ENCODE results near the gene IGFBPL1. TPM values are rescaled to one million over a fixed set of nuclear protein-coding genes. Genes with fewer than 3 reads are reported as not detected.
A peak's percentile ranks its signal among the peaks of the same experiment; 100 is the strongest.

Gene IGFBPL1
- total and polyA plus RNA-seq, 2 of the 13 experiments (the other 11 are each of a cell fraction or from before 2014, with no cell fraction given), result 0.24 TPM; not detected in 1

- peak; percentile 45; the same call in 1 of the 2 replicates for TF ChIP-seq ARID4A (CRISPR knock-in tag; IDR thresholded peaks at IDR 0.05; ENCODE audit: borderline replicate concordance)
- TF ChIP-seq HDAC2 (CRISPR knock-in tag; IDR thresholded peaks at IDR 0.05), result peak; percentile 61; the same call in 1 of the 2 replicates
- TF ChIP-seq ZNF749 (CRISPR knock-in tag; IDR thresholded peaks at IDR 0.05; ENCODE audit: borderline replicate concordance), result no peak
- no peak for TF ChIP-seq SMARCC2 (IDR thresholded peaks at IDR 0.05)
- no peak for TF ChIP-seq FOXM1 (CRISPR knock-in tag; IDR thresholded peaks at IDR 0.05)
- TF ChIP-seq ZNF761 (CRISPR knock-in tag; conservative IDR thresholded peaks at IDR 0.05), result 0 out of 2 replicates have a peak, but pooled peaks have one; percentile 47
- TF ChIP-seq, protein P1, sequence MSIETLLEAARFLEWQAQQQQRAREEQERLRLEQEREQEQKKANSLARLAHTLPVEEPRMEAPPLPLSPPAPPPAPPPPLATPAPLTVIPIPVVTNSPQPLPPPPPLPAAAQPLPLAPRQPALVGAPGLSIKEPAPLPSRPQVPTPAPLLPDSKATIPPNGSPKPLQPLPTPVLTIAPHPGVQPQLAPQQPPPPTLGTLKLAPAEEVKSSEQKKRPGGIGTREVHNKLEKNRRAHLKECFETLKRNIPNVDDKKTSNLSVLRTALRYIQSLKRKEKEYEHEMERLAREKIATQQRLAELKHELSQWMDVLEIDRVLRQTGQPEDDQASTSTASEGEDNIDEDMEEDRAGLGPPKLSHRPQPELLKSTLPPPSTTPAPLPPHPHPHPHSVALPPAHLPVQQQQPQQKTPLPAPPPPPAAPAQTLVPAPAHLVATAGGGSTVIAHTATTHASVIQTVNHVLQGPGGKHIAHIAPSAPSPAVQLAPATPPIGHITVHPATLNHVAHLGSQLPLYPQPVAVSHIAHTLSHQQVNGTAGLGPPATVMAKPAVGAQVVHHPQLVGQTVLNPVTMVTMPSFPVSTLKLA (IDR thresholded peaks at IDR 0.05), result peak; percentile 36; the same call in 1 of the 2 replicates
- peak in 1 of 2 experiments; percentile 57; a peak in 1 of 4 replicates for TF ChIP-seq KLF16 (CRISPR knock-in tag; IDR thresholded peaks at IDR 0.05)
- no peak for TF ChIP-seq TIGD3 (CRISPR knock-in tag; IDR thresholded peaks at IDR 0.05; ENCODE audit: borderline replicate concordance)
- TF ChIP-seq RAD21 (CRISPR knock-in tag; IDR thresholded peaks at IDR 0.05), result no peak
- TF ChIP-seq MTF2 (CRISPR knock-in tag; IDR thresholded peaks at IDR 0.05; ENCODE audit: borderline replicate concordance), result 0 out of 2 replicates have a peak, but pooled peaks have one; percentile 38
- TF ChIP-seq FOXK1 (CRISPR knock-in tag; IDR thresholded peaks at IDR 0.05; ENCODE audit: borderline replicate concordance, low read depth), result peak; percentile 59; the same call in 1 of the 2 replicates
- TF ChIP-seq ZNF441 (CRISPR knock-in tag; IDR thresholded peaks at IDR 0.05; ENCODE audit: borderline replicate concordance), result no peak
- peak; percentile 63; the same call in 1 of the 2 replicates for TF ChIP-seq NCOA2 (CRISPR knock-in tag; IDR thresholded peaks at IDR 0.05)
- no peak for TF ChIP-seq ZNF550 (CRISPR knock-in tag; IDR thresholded peaks at IDR 0.05; ENCODE audit: borderline replicate concordance)
- TF ChIP-seq NFKBIZ (CRISPR knock-in tag; IDR thresholded peaks at IDR 0.05), result 0 out of 2 replicates have a peak, but pooled peaks have one; percentile 53
- TF ChIP-seq HNF4A (CRISPR knock-in tag; IDR thresholded peaks at IDR 0.05), result peak; percentile 72
- TF ChIP-seq SALL1 (CRISPR knock-in tag; IDR thresholded peaks at IDR 0.05), result peak; percentile 49
These were observed 35.7 kb downstream of the IGFBPL1 start (continued) for GRCh38 chr9:38388283-38389223.

Data from HepG2 (cell line).